CD8-positive, alpha-beta memory T cell (primary cell): ENCODE results near the gene CDH3. TPM values are rescaled to one million over a fixed set of nuclear protein-coding genes. Genes with fewer than 3 reads are reported as not detected.
A peak's percentile ranks its signal among the peaks of the same experiment; 100 is the strongest.

Experiments used
- CTCF ChIA-PET: fragments of 350-600 bp; sonication (Branson Sonifier 250); formaldehyde crosslinking; loops from one replicate; lab custom pipeline; 2021; ENCODE audit warnings: antibody characterized with exemption; lab: Charles Lee
- POLR2A ChIA-PET: fragments of 350-600 bp; sonication (Branson Sonifier 250); formaldehyde crosslinking; loops from one replicate; lab custom pipeline; 2021; ENCODE audit warnings: antibody characterized with exemption; lab: Charles Lee
- DNase-seq, 5 donors: peaks; one replicate each; pipeline versions ENCODE4 v3.0.0 to v3.0.0-alpha.2; 2020 to 2022; ENCODE audit warnings: mixed read lengths in 1 of 5
- H3K27ac ChIP-seq: one replicate; pipeline ENCODE4 v1.7.0; 2013; ENCODE audit warnings: low read depth, mild to moderate bottlenecking, low read length, moderate library complexity
- H3K27me3 ChIP-seq: 2 replicates; pipeline ENCODE4 v1.7.0; 2013; ENCODE audit warnings: low read length, mild to moderate bottlenecking; ENCODE audit not compliant: insufficient read depth, poor library complexity, severe bottlenecking
- H3K36me3 ChIP-seq: 2 replicates; pipeline ENCODE4 v1.7.0; 2013; ENCODE audit warnings: mild to moderate bottlenecking, low read length, moderate library complexity; ENCODE audit not compliant: insufficient read depth
- H3K4me1 ChIP-seq: 2 replicates; pipeline ENCODE4 v1.7.0; 2013; ENCODE audit warnings: mild to moderate bottlenecking, low read length, moderate library complexity; ENCODE audit not compliant: insufficient read depth
- H3K4me3 ChIP-seq: 2 replicates; pipeline ENCODE4 v1.7.0; 2013; ENCODE audit warnings: mild to moderate bottlenecking, low read length
- H3K9me3 ChIP-seq: 2 replicates; pipeline ENCODE4 v1.7.0; 2013; ENCODE audit warnings: mild to moderate bottlenecking, low read length
- H3K27ac Mint-ChIP-seq, 8 donors: one replicate each; pipeline ENCODE4 v1.8.0; 2020 to 2021; ENCODE audit warnings: mixed read lengths in 8 of 8, mild to moderate bottlenecking in 6 of 8, inconsistent platforms in 3 of 8, moderate library complexity in 3 of 8
- H3K27me3 Mint-ChIP-seq, 2 donors: one replicate each; pipeline ENCODE4 v1.8.0; 2020 to 2021; ENCODE audit warnings: mixed read lengths in 2 of 2, mild to moderate bottlenecking in 1 of 2, moderate library complexity in 1 of 2
- H3K36me3 Mint-ChIP-seq, 3 donors: one replicate each; pipeline ENCODE4 v1.8.0; 2020 to 2021; ENCODE audit warnings: mixed read lengths in 3 of 3, inconsistent platforms in 1 of 3, mild to moderate bottlenecking in 1 of 3
- H3K4me1 Mint-ChIP-seq, 3 donors: one replicate each; pipeline ENCODE4 v1.8.0; 2020 to 2021; ENCODE audit warnings: mixed read lengths in 3 of 3, inconsistent platforms in 1 of 3, mild to moderate bottlenecking in 1 of 3
- H3K4me3 Mint-ChIP-seq, 7 donors: one replicate each; pipeline ENCODE4 v1.8.0; 2020 to 2021; ENCODE audit warnings: mixed read lengths in 7 of 7, mild to moderate bottlenecking in 6 of 7, moderate library complexity in 4 of 7, inconsistent platforms in 2 of 7
- H3K9me3 Mint-ChIP-seq, 5 donors: one replicate each; pipeline ENCODE4 v1.8.0; 2020 to 2022; ENCODE audit warnings: mixed read lengths in 5 of 5, mild to moderate bottlenecking in 3 of 5, moderate library complexity in 2 of 5, inconsistent platforms in 1 of 5
- polyA plus RNA-seq: library from polyadenylated mRNA; unstranded; fragments of 300-500 nt; fragmentation: Illumina TruSeq; gene quantifications from one replicate; pipeline ENCODE4 v1.2.3, GENCODE V29; 2021
- total RNA-seq, 2 experiments: library from RNA; stranded (reverse); gene quantifications; one replicate each; pipeline ENCODE4 v1.2.3, GENCODE V29; 2021

Gene CDH3
- total and polyA plus RNA-seq, 3 experiments from 2014 or later: 0.14 TPM; not detected in 2

DNA sequence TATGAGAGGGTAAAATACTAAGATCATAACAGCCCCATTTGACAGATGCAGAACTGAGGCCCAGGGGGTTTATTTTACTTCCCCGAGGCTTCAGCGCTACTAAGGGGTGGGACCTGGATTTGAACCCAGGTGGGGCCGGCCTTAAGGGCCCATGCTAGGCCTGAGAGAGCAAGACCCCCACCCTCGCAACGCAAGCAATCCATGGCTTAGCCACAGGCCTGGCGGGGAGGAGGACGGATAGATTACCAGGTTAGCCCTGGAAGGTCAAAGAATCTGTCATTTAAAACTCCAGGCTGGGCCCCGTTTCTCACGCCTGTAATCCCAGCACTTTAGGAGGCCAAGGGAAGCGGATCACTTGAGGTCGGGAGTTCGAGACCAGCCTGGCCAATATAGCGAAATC lies 1.9 kb upstream of the CDH3 start:
- no peak overlapping the region for H3K4me3 ChIP-seq
- Mint-ChIP-seq H3K4me1 (peaks cover 9 to 27% (median 12%) of the 10 kb centered on the region in 3 donors), H3K4me3 (peak overlapping the region in 1 of 7 donors; percentile 52), H3K36me3 (no peaks in the 10 kb centered on the region), H3K9me3 (peaks cover 0 to 2% (median 0%) of the 10 kb centered on the region in 5 donors), H3K27me3 (peaks cover 50 to 52% of the 10 kb centered on the region in 2 donors), H3K27ac (no peak overlapping the region)
- H3K27me3 ChIP-seq: peaks cover 47% of the 10 kb centered on the region
- H3K36me3 ChIP-seq: no peaks in the 10 kb centered on the region
- no peak for DNase-seq
- H3K4me1 ChIP-seq: peaks cover 13% of the 10 kb centered on the region
- H3K27ac ChIP-seq: no peak overlapping the region
- POLR2A ChIA-PET: no interaction called here
- H3K9me3 ChIP-seq: no peaks in the 10 kb centered on the region
- CTCF ChIA-PET: no interaction called here

DNA sequence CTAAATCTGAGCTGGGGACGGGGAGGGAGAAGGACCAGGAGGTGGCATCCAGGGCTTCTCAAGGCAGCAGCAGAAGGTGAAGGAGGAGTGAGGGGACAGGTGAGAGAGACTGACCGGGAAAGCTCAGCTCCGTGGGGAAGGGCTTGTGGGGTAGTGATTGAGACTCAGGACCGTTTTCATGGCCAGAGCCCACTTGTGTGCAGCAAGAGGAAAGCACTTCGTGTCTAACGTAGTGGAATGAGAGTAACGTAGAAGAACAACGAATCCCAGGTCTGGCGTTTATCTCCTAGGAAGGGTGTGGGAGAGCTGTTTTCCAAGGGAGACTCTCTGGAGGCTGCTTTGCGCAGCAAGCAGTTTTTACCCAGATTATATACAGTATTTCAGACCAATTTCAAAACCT lies 1.3 kb upstream of the CDH3 start:
- H3K4me1 ChIP-seq: peaks cover 13% of the 10 kb centered on the region
- ChIA-PET CTCF (interaction anchor here (1.0 kb wide), 1 partner anchor 115 kb away, joined by 4 read pairs; no protein-coding TSS in a partner anchor), POLR2A (no interaction called here)
- H3K9me3 Mint-ChIP-seq: no peaks in the 10 kb centered on the region
- H3K36me3 ChIP-seq: no peaks in the 10 kb centered on the region
- H3K27me3 ChIP-seq: peaks cover 47% of the 10 kb centered on the region
- no peak overlapping the region for H3K27ac Mint-ChIP-seq
- H3K4me3 ChIP-seq: no peak overlapping the region
- no peaks in the 10 kb centered on the region for H3K9me3 ChIP-seq
- no peaks in the 10 kb centered on the region for H3K36me3 Mint-ChIP-seq
- DNase-seq: no peak
- H3K4me3 Mint-ChIP-seq: peak overlapping the region in 6 of 7 donors; percentile 17 to 67 (median 54)
- H3K4me1 Mint-ChIP-seq: peaks cover 9 to 27% (median 12%) of the 10 kb centered on the region in 3 donors
- H3K27ac ChIP-seq: no peak overlapping the region
- peaks cover 56 to 58% of the 10 kb centered on the region in 2 donors for H3K27me3 Mint-ChIP-seq

- H3K4me1 ChIP-seq: peaks cover 13% of the 10 kb centered on the region
- H3K27ac Mint-ChIP-seq: no peak overlapping the region
- no peaks in the 10 kb centered on the region for H3K9me3 ChIP-seq
- ChIA-PET CTCF (interaction anchor here (1.0 kb wide), 1 partner anchor 115 kb away, joined by 4 read pairs; no protein-coding TSS in a partner anchor), POLR2A (no interaction called here)
- peaks cover 9 to 27% (median 12%) of the 10 kb centered on the region in 3 donors for H3K4me1 Mint-ChIP-seq
- peaks cover 50% of the 10 kb centered on the region for H3K27me3 ChIP-seq
- no peaks in the 10 kb centered on the region for H3K36me3 Mint-ChIP-seq
- peak overlapping the region; percentile 28 to 84 (median 58) for H3K4me3 Mint-ChIP-seq
- no peaks in the 10 kb centered on the region for H3K36me3 ChIP-seq
- peaks cover 58 to 63% of the 10 kb centered on the region in 2 donors for H3K27me3 Mint-ChIP-seq
- H3K9me3 Mint-ChIP-seq: no peaks in the 10 kb centered on the region
- no peak for DNase-seq
- H3K27ac ChIP-seq: no peak overlapping the region
- no peak overlapping the region for H3K4me3 ChIP-seq
These were observed 814 bp upstream of the CDH3 start for GRCh38 chr16:68644296-68644695.

- Mint-ChIP-seq H3K36me3 (no peaks in the 10 kb centered on the region), H3K27me3 (peaks cover 61 to 68% of the 10 kb centered on the region in 2 donors), H3K4me3 (peak overlapping the region in 5 of 7 donors; percentile 19 to 89 (median 48)), H3K4me1 (peaks cover 9 to 27% (median 12%) of the 10 kb centered on the region in 3 donors), H3K27ac (no peak overlapping the region), H3K9me3 (no peaks in the 10 kb centered on the region)
- no peak overlapping the region for H3K4me3 ChIP-seq
- no peaks in the 10 kb centered on the region for H3K36me3 ChIP-seq
- DNase-seq: no peak
- no peaks in the 10 kb centered on the region for H3K9me3 ChIP-seq
- ChIA-PET POLR2A (no interaction called here), CTCF (no interaction called here)
- peaks cover 13% of the 10 kb centered on the region for H3K4me1 ChIP-seq
- no peak overlapping the region for H3K27ac ChIP-seq
- H3K27me3 ChIP-seq: peaks cover 51% of the 10 kb centered on the region
These were observed 631 bp downstream of the CDH3 start for GRCh38 chr16:68645494-68646388.

DNA sequence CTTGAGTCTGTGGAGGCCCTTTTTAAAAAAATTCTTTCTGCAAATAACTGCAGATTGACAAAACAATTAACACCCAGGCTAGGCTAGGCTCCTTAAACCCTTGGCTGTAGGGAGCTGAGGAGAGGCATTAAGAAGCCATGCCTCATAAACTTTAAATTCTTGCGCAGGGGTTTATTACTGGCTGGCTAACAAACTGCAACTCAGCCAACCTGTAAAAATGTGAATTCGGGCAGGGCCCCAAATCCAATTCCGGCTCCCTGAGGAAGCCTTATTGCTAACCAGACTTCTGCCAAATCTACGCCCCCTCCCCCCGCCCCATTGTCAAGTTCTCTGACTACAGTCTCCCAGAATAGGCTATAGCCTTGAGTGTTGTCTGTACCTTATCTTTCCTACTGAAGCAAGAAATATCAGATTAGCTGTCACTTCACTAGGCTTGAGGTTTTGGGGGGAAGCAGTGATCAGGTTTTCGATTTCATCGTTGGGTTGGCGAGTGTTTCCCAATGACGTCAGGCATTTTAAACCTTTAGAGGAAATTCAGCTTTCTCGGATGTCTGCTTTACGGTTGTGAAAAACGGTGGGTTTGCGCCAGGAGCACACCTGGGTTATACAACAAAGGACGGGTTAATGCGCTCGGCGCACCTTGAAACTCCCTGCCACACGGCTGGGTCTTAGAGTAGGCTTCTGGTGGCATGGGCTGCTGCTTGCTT lies 2.0 kb downstream of the CDH3 start:
- peaks cover 58 to 73% of the 10 kb centered on the region in 2 donors for H3K27me3 Mint-ChIP-seq
- H3K36me3 Mint-ChIP-seq: no peaks in the 10 kb centered on the region
- no peak overlapping the region for H3K4me3 ChIP-seq
- no peaks in the 10 kb centered on the region for H3K9me3 ChIP-seq
- peaks cover 9 to 27% (median 12%) of the 10 kb centered on the region in 3 donors for H3K4me1 Mint-ChIP-seq
- no peak overlapping the region for H3K27ac Mint-ChIP-seq
- peaks cover 51% of the 10 kb centered on the region for H3K27me3 ChIP-seq
- H3K4me3 Mint-ChIP-seq: no peak overlapping the region
- no peak for DNase-seq
- ChIA-PET CTCF (no interaction called here), POLR2A (no interaction called here)
- H3K4me1 ChIP-seq: peaks cover 13% of the 10 kb centered on the region
- no peak overlapping the region for H3K27ac ChIP-seq
- no peaks in the 10 kb centered on the region for H3K36me3 ChIP-seq
- H3K9me3 Mint-ChIP-seq: no peaks in the 10 kb centered on the region

GRCh38 chr16:68651136-68651535 lies 6.0 kb downstream of the CDH3 start:
- no peaks in the 10 kb centered on the region for H3K9me3 Mint-ChIP-seq
- H3K4me1 Mint-ChIP-seq: peaks cover 0 to 7% (median under 1%) of the 10 kb centered on the region in 3 donors
- ChIA-PET CTCF (no interaction called here), POLR2A (no interaction called here)
- peaks cover 30 to 52% of the 10 kb centered on the region in 2 donors for H3K27me3 Mint-ChIP-seq
- Histone ChIP-seq H3K9me3 (no peaks in the 10 kb centered on the region), H3K4me1 (peaks cover under 1% of the 10 kb centered on the region), H3K36me3 (no peaks in the 10 kb centered on the region), H3K27me3 (peaks cover 16% of the 10 kb centered on the region), H3K27ac (no peak overlapping the region), H3K4me3 (no peak overlapping the region)
- DNase-seq: no peak
- H3K4me3 Mint-ChIP-seq: no peak overlapping the region
- H3K27ac Mint-ChIP-seq: no peak overlapping the region
- H3K36me3 Mint-ChIP-seq: no peaks in the 10 kb centered on the region

DNA sequence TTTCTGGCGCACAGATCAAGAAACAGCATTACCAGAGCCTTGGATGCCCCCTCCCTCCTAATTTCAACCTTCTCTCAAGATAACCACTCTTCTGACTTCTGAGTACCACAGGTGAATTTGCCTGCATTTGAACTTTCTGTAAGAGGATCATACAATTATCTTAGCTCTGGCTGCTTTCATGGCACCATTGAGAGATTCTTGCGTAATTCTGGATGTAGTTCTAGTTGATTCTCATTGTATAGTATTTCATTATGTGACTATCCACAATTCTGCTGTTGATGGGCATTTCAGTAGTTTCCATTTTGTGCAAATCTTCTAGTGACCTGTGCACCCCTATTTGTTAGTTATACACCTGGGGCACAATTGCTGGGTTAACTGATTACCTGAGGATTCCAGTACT lies 7.5 kb downstream of the CDH3 start:
- H3K4me1 ChIP-seq: no peaks in the 10 kb centered on the region
- ChIA-PET CTCF (no interaction called here), POLR2A (no interaction called here)
- Mint-ChIP-seq H3K4me1 (no peaks in the 10 kb centered on the region), H3K36me3 (no peaks in the 10 kb centered on the region), H3K4me3 (no peak overlapping the region), H3K9me3 (no peaks in the 10 kb centered on the region), H3K27ac (no peak overlapping the region), H3K27me3 (peaks cover 21 to 46% of the 10 kb centered on the region in 2 donors)
- H3K27ac ChIP-seq: no peak overlapping the region
- H3K9me3 ChIP-seq: no peaks in the 10 kb centered on the region
- H3K4me3 ChIP-seq: no peak overlapping the region
- H3K27me3 ChIP-seq: peaks cover 3% of the 10 kb centered on the region
- no peaks in the 10 kb centered on the region for H3K36me3 ChIP-seq
- no peak for DNase-seq

GRCh38 chr16:68655806-68656205 lies 10.7 kb downstream of the CDH3 start:
- DNase-seq: no peak
- H3K4me3 Mint-ChIP-seq: no peak overlapping the region
- Histone ChIP-seq H3K36me3 (no peaks in the 10 kb centered on the region), H3K27me3 (no peaks in the 10 kb centered on the region), H3K4me3 (no peak overlapping the region), H3K27ac (no peak overlapping the region), H3K4me1 (no peaks in the 10 kb centered on the region), H3K9me3 (no peaks in the 10 kb centered on the region)
- ChIA-PET POLR2A (no interaction called here), CTCF (no interaction called here)
- no peak overlapping the region for H3K27ac Mint-ChIP-seq
- H3K9me3 Mint-ChIP-seq: no peaks in the 10 kb centered on the region
- H3K27me3 Mint-ChIP-seq: peaks cover 6 to 28% of the 10 kb centered on the region in 2 donors
- H3K4me1 Mint-ChIP-seq: no peaks in the 10 kb centered on the region
- no peaks in the 10 kb centered on the region for H3K36me3 Mint-ChIP-seq
